Kidney epithelial cell (primary cell): Measurements from ENCODE around the gene ITPK1. TPM values are rescaled to one million over a fixed set of nuclear protein-coding genes. Genes with fewer than 3 reads are reported as not detected.

Experiments used
- DNase-seq: peaks from one replicate; pipeline ENCODE4 v3.0.0-alpha.2; 2010; ENCODE audit warnings: low read depth
- H3K27me3 ChIP-seq: 2 replicates; pipeline ENCODE4 v1.6.0; 2011; ENCODE audit warnings: low read length; ENCODE audit not compliant: control insufficient read depth, insufficient read depth
- H3K36me3 ChIP-seq: 2 replicates; pipeline ENCODE4 v1.5.1; 2011; ENCODE audit warnings: low read length; ENCODE audit not compliant: control insufficient read depth, insufficient read depth
- H3K4me3 ChIP-seq: 2 replicates; pipeline ENCODE4 v1.5.1; 2011; ENCODE audit warnings: low read depth, mild to moderate bottlenecking, control low read depth, low read length
- CTCF ChIP-seq: IDR thresholded peaks from 2 replicates; pipeline ENCODE4 v1.5.1; 2011; ENCODE audit warnings: mild to moderate bottlenecking, moderate library complexity, low read length, control low read depth, inconsistent platforms; ENCODE audit not compliant: insufficient read depth, poor library complexity, severe bottlenecking
- total RNA-seq: library from RNA; depleted of rRNA; stranded (reverse); fragments of >200 nt; gene quantifications from 2 replicates; pipeline ENCODE4 v1.2.3, GENCODE V29; 2015

The ITPK1 gene
- total RNA-seq, 1 donor from 2014 or later: 21.3 TPM

GRCh38 chr14:92925446-92925845 is 190.3 kb downstream of the ITPK1 start:
- peaks cover 49% of the 10 kb centered on the region for H3K27me3 ChIP-seq
- no peak for DNase-seq
- H3K4me3 ChIP-seq: no peak overlapping the region
- no peaks in the 10 kb centered on the region for H3K36me3 ChIP-seq
- TF ChIP-seq CTCF: no peak

- H3K27me3 ChIP-seq: peaks cover 41% of the 10 kb centered on the region
- no peak for DNase-seq
- TF ChIP-seq CTCF: no peak
- no peak overlapping the region for H3K4me3 ChIP-seq
- no peaks in the 10 kb centered on the region for H3K36me3 ChIP-seq
Observed at GRCh38 chr14:92924247-92924646, 191.5 kb downstream of the ITPK1 start.

DNA sequence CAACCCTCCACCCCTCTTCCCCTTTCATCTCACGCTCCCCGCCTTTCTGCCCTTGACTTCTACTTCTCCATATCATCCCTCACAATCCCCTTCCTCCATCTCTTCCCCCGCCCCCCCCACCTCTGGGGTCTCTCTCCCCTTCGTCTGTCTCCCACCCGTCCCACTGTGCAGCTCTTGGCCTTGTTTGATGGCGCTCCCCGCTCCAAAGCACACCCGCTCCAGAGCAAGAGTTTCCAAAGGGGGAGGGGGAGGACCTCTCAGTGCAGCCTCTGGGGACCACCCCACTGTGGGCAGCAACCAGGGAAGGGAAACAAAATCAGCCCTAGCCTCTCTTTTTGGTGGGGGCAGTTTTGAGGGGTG is 192.0 kb downstream of the ITPK1 start:
- TF ChIP-seq CTCF: no peak
- H3K36me3 ChIP-seq: no peaks in the 10 kb centered on the region
- no peak overlapping the region for H3K4me3 ChIP-seq
- DNase-seq: no peak
- H3K27me3 ChIP-seq: peaks cover 38% of the 10 kb centered on the region

DNA sequence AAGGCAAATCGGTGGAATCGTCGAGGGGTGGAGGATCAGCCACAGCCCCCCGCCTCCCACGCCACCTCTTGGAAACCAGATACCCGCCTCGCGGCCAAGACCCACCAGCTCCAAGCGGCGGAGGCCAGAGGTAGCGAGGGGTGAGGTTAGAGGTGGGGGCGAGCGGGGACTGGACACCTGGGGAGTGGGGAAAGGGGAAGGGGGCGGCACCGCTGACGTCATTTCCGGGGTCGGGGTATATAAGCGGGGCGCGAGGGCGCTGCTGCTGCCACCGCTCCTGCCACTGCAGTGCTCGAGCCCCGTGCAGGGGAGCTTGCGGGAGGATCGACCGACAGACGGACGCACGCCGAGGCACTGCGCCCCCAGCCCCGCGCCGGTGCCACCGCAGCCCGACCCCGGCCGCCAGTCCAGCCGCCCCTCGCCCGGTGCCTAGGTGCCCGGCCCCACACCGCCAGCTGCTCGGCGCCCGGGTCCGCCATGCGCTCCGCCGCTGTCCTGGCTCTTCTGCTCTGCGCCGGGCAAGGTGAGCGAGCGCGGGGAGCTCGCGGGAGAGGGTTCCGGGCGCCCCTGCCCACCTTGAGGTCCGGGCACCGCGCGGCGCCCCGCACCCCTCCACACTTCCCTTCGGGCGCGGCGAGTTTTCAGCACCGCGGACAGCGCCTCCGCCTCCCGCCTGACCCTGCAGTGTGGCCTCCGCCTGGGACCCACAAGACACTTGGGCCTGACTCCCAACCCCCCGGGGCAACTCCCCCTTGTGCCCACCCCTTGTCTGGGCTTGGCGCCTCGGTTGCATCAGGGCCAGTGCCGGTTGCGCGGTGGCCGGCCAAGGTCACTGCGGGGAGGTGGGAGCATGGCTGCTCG is 192.6 kb downstream of the ITPK1 start, which contains the start of gene CHGA:
Gene CHGA, plus strand, starts transcription at position 268 of the 861 bp plus-strand sequence. Its CDS starts 210 bp downstream, at position 478.
- Histone ChIP-seq H3K36me3 (no peaks in the 10 kb centered on the region), H3K27me3 (peaks cover 38% of the 10 kb centered on the region), H3K4me3 (no peak within 1 kb of the TSS)
- no peak for TF ChIP-seq CTCF
- no peak for DNase-seq

DNA sequence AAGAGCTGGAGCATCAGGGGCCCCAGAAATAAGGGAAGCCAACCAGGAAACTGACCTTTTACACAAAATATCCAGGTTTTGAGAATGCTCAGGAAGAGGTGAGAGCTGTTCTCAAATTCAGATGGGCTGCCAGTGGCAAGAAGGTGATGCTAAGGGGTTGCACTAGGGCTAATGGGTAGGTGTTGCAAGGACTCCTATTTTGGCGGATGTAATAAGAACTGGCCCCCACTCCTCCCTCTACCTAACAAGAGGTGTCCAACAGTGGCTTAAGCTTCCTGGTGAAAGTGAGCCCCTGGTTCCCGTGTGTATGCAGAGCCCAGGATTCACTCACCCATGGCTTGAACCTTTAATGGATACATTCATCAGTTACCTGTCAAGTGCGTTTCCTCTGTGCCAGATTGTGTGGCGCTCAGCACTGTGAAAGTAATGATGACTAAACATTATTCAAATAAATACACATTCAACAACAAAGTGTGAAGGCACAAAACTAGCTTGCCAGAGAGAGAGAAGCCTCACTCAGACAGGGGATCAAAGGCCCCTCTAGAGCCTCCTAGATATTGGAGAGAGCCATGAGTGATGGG is 193.5 kb downstream of the ITPK1 start:
- H3K36me3 ChIP-seq: no peaks in the 10 kb centered on the region

More for the DNA sequence above, 193.5 kb downstream of the ITPK1 start:
- TF ChIP-seq CTCF: no peak
- no peak for DNase-seq
- Histone ChIP-seq H3K4me3 (no peak overlapping the region), H3K27me3 (peaks cover 38% of the 10 kb centered on the region)
